ENCODE data around the gene TIAM2.

- TF ChIP-seq, protein P1, sequence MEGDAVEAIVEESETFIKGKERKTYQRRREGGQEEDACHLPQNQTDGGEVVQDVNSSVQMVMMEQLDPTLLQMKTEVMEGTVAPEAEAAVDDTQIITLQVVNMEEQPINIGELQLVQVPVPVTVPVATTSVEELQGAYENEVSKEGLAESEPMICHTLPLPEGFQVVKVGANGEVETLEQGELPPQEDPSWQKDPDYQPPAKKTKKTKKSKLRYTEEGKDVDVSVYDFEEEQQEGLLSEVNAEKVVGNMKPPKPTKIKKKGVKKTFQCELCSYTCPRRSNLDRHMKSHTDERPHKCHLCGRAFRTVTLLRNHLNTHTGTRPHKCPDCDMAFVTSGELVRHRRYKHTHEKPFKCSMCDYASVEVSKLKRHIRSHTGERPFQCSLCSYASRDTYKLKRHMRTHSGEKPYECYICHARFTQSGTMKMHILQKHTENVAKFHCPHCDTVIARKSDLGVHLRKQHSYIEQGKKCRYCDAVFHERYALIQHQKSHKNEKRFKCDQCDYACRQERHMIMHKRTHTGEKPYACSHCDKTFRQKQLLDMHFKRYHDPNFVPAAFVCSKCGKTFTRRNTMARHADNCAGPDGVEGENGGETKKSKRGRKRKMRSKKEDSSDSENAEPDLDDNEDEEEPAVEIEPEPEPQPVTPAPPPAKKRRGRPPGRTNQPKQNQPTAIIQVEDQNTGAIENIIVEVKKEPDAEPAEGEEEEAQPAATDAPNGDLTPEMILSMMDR (IDR thresholded peaks at IDR 0.05), result no peak
- no peak for TF ChIP-seq EP300 (IDR thresholded peaks at IDR 0.05; ENCODE audit: low read depth)
- no peak for TF ChIP-seq POLR2A (IDR thresholded peaks at IDR 0.05)
- no peak for TF ChIP-seq POLR2AphosphoS5 (IDR thresholded peaks at IDR 0.05)
Measured at GRCh38 chr6:155143578-155144106, 148.5 kb downstream of the TIAM2 start.

All from transverse colon (tissue), 4 donors.